Hematopoietic multipotent progenitor cell treated with erythropoietin and hydrocortisone succinate and interleukin-3 and kit ligand, for 15 days (in vitro differentiated cells): ENCODE data around the gene CFAP61.
"Not testable (repeated sequence)": the region's sequence is repeated elsewhere in the genome, so short reads cannot be mapped to it uniquely, and the experiment has no call there.

Experiments used
- DNase-seq: peaks from one replicate; pipeline ENCODE4 v3.0.0-alpha.2; 2015; ENCODE audit warnings: low spot score

CFAP61 gene

GRCh38 chr20:20210327-20210726 lies 158.0 kb downstream of the CFAP61 start:
- no peak for DNase-seq

DNA sequence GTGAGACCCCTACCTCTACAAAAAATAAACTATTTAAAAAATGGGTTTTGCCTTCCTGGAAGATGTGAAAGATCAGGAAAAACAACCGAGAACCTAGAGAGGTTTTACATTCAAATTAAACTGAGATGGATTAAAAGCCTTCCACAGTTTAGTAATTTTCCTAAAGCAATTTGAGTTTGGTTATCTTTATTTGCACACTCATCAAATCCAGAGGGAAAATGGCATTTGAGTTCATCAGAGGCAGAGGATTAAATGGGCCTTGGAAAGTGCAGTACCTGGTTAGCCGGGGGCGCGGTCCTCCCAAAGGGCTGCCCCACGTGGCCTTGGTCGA lies 158.6 kb downstream of the CFAP61 start:
- no peak for DNase-seq

DNA sequence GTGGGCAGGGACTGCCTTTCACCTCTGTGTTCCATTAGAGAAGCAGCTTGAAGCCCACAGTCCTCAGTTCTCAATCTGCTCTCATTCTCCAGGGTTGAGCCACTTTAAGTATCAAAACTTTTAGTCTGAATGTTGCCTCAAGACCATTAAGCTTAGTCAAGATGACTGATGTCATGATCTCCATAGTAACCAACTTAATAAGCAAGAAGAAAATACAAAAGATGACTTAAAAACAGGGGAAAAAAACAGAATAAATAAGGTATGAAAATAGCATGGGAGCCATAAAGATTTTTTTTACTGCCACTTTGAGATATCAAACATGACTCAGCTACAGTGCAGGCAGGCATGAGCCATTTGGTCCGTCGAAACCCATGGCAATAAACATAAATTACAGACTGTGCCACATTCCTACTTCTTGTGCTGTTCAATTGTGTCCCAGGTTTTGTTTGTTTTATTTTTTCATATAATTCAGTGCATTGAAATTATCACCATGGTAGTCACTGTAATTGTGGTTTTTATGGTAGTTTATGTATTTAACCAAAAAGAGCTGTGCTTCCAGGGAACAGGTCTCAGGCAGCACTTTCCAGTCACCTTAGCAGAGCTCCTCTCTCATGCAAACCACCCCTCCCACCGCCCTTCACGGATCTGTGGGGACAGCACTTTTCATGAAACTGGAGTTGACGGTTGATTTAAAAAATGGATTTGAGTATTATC lies 159.1 kb downstream of the CFAP61 start:
- no peak for DNase-seq

- no peak for DNase-seq
Measured at GRCh38 chr20:20211988-20212518, 159.7 kb downstream of the CFAP61 start.

DNA sequence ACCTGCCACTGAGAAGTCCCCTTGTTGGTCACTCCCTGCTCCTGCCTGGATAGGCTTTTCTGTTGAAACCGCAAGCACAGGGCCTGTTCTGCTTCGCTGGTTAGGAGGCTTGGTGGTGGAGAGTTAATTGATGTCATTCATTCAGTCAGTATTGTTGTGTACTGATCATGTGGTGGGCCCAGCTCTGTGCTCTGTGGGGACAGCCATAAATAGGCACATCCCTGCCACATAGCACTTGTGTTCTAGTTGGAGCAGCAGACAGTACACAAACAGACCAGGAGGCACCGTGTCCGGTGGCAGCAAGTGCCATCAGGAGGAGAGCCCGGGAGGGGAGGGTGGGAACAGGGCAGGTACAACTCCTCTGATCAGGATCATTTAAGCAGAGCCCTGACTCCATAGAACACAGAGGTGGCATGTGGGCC lies 160.4 kb downstream of the CFAP61 start:
- no peak for DNase-seq

GRCh38 chr20:20213526-20214121 lies 161.3 kb downstream of the CFAP61 start:
- DNase-seq, result no peak

DNA sequence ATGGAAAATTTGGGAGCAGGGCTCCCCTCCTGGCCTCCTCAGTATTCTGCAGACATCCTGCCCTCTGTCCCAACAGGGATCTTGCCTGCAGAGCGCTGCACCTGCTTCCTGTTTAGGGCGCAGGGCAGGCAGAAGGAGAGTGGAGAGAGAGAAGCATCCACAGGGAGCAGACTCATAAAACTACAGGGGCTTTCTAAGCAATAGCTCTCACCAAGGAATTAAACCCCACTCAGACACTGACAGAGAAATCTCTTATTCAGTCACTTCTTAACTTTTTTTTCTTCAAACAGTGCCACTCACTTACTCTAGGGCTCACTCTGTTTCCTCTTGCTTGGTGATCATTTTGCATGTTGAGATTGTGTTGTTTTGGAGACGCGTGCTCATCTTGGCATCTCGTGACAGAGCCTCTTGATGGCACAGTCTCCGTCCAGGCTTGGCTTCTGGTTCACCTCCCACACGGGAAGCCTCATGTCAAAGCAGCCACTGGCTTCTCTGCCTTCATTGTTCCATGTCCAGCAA lies 162.5 kb downstream of the CFAP61 start:
- DNase-seq, result no peak

DNA sequence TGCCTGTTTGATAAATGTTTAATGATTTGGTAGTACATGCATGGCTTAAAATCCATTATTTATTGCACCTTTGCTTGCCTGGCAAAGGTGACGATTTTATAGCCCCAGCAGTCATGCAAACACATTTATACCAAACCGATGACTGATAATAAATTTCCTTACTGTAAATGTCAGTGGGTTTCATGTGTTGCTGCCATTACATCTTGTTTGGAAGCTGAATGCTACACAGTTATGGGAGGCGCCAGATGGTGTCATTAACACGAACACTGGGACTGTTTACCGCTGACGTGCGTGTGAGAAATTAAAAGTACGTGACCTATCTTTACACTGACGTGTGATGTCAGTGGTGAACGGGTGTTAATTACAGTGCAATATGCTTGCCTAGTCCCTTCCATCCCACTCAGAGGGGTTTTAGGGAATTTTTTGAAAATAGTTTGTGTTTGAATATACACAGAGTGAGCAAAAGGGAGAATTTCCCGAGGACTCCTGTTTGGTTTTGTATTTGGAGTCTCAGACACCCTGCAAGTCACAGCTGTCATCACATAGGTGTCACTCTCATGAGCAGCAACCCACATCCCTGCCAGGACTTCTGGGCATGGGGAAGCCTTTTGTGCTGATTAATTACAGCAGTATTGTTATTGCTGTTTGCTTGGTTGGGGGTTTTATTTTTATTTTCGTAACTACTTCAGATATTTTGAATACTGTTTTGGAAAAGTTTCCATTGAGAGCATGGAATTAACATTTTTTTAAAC lies 163.8 kb downstream of the CFAP61 start:
- DNase-seq, result no peak

- no peak for DNase-seq
Measured at GRCh38 chr20:20216941-20217340, 164.6 kb downstream of the CFAP61 start.

- DNase-seq, result no peak
Measured at GRCh38 chr20:20217621-20218020, 165.3 kb downstream of the CFAP61 start.

- not testable (repeated sequence) for DNase-seq
Measured at GRCh38 chr20:20218106-20218505, 165.8 kb downstream of the CFAP61 start.

GRCh38 chr20:20219016-20219415 lies 166.7 kb downstream of the CFAP61 start:
- no peak for DNase-seq

- DNase-seq, result no peak
Measured at GRCh38 chr20:20220134-20220533, 167.8 kb downstream of the CFAP61 start.

DNA sequence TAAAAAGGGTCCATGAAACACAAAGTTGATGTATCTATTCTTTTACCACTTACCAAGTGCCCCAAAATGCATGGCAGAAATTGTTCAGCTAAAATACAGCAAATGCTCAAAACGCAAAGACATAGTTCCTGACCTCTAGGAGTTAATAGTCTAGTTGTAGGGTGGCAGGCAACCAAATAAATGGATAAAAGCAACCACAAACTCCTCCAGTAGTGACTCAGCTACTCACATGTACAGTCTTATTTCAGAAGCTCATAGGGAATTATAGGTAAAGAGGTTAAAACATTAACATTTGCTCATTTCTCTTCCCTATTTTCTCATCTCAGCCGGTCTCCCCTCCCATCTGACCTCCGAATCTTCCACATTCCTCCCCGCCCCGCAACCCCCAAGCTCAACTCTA lies 171.6 kb downstream of the CFAP61 start:
- DNase-seq, result no peak

DNA sequence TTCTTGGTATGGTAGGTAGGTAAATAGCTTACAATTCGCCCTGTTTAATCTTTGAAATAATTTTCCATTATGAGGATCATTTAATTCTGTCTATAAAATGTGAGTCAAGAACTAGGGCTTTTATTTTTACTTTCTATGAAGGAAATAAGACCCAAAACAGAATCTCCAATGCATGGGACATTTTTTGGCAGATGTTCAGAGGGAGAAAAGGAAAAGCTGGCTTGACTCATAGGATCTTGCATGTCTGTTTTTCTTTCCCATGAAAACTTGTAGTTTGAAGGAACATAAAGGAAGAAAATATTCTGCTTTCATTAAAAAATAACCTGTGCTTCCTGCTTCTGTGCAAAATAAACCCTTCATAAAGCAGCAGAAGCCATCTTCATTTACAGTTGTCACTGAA lies 172.5 kb downstream of the CFAP61 start:
- DNase-seq, result no peak

- no peak for DNase-seq
Measured at GRCh38 chr20:20225325-20226043, 173.2 kb downstream of the CFAP61 start.

- DNase-seq, result no peak
Measured at GRCh38 chr20:20226554-20226953, 174.2 kb downstream of the CFAP61 start.

DNA sequence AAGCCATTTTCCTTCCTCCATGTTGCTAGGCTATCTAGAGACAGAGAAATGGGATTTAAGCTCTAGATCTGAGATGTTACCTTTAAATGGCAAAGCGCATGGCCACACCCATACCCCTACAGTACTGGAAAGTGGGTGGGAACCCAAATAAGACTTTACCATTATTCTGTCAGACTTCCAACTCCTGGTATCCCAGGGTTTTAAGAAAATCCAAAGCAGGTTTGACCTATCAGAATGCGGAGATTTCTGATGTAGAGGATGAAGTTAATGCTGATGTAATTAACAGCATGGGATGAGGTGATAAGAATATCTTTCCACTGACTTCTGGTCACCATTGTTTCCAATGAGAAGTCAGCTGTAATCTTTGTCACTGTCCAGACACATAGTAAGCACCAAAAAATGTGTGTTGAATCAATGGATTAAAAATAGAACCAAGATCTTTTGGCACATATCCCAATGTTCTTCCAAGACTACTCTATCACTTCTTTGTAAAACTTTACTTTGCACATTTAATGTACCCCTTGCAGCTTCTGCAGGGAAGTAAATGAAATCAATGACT lies 174.8 kb downstream of the CFAP61 start:
- no peak for DNase-seq

GRCh38 chr20:20228351-20228750 lies 176.0 kb downstream of the CFAP61 start:
- DNase-seq, result no peak

DNA sequence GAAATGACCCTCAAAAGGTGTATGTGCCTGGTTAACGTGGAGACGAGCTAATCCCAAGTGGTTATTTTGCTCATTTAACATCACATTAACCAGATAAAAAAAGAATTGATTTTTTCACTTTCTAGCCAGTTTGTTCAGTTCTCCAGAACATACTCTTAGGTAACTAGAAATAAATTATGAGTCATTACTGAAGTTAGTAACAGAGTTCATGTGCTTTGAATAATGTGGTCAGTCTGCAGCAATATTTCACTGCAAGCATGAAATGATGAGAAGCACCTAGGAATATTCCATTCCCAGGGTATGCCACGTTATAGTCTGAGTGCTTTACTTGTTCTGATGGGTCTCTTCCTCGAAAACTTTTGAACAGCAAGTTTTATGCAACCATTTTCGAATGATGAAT lies 177.3 kb downstream of the CFAP61 start:
- no peak for DNase-seq

DNA sequence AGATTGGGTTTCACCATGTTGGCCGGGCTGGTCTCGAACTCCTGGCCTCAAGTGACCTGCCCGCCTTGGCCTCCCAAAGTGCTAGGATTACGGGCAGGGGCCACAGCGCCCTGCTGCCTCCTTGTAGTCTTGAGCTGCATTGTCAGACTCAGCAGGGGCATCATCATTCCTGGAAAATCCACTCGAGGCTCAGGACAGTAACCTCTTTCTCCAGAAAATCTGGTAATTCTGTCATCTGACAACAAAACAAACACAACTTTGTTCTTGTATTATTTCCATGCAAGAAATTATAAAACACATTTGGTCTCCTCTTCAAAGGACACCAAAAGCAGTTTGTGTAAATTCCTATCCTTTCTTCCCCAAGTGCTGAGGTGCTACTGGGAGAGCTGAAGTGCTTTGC lies 178.4 kb downstream of the CFAP61 start:
- DNase-seq, result no peak
